Activated CD4-positive, alpha-beta T cell treated with anti-CD3 and anti-CD28 coated beads, Interleukin-2, amount 10 ng/mL, durations not matched to agents 24 days and 14 days (primary cell): ENCODE results near the gene COG4. TPM values are rescaled to one million over a fixed set of nuclear protein-coding genes. Genes with fewer than 3 reads are reported as not detected.

Experiments
- DNase-seq: peaks from one replicate; pipeline ENCODE4 v3.0.0; 2022
- H3K27ac Mint-ChIP-seq: one replicate; pipeline ENCODE4 v1.8.0; 2022; ENCODE audit warnings: mild to moderate bottlenecking, mixed read lengths
- H3K27me3 Mint-ChIP-seq: one replicate; pipeline ENCODE4 v1.8.0; 2022; ENCODE audit warnings: mixed read lengths
- H3K36me3 Mint-ChIP-seq: one replicate; pipeline ENCODE4 v1.8.0; 2022; ENCODE audit warnings: low read depth, mild to moderate bottlenecking, mixed read lengths
- H3K4me1 Mint-ChIP-seq: one replicate; pipeline ENCODE4 v1.8.0; 2021; ENCODE audit warnings: mixed read lengths
- H3K4me3 Mint-ChIP-seq: one replicate; pipeline ENCODE4 v1.8.0; 2022; ENCODE audit warnings: mild to moderate bottlenecking, moderate library complexity, mixed read lengths
- H3K9me3 Mint-ChIP-seq: one replicate; pipeline ENCODE4 v1.8.0; 2021; ENCODE audit warnings: mixed read lengths
- intact Hi-C: fragments of 100-400 bp; cut with micrococcal nuclease; formaldehyde crosslinking; loops from one replicate; pipeline ENCODE4 v1.15.1; 2023
- total RNA-seq: library from RNA; stranded (reverse); gene quantifications from 2 replicates; pipeline ENCODE4 v1.2.3, GENCODE V29; 2022

The COG4 gene
- total RNA-seq, 1 donor from 2014 or later: 38.3 TPM

GRCh38 chr16:70433458-70434103 lies 89.8 kb downstream of the COG4 start:
- Mint-ChIP-seq H3K27ac (peak overlapping the region; percentile 30), H3K4me1 (peaks cover 65% of the 10 kb centered on the region), H3K9me3 (no peaks in the 10 kb centered on the region), H3K4me3 (no peak overlapping the region), H3K36me3 (peaks cover 11% of the 10 kb centered on the region), H3K27me3 (no peaks in the 10 kb centered on the region)
- intact Hi-C loops: no loop called here
- DNase-seq: no peak

GRCh38 chr16:70432723-70433457 lies 90.5 kb downstream of the COG4 start:
- intact Hi-C loops: no loop called here
- H3K4me1 Mint-ChIP-seq: peaks cover 67% of the 10 kb centered on the region
- no peaks in the 10 kb centered on the region for H3K27me3 Mint-ChIP-seq
- peak overlapping the region; percentile 53 for H3K27ac Mint-ChIP-seq
- H3K9me3 Mint-ChIP-seq: no peaks in the 10 kb centered on the region
- H3K4me3 Mint-ChIP-seq: no peak overlapping the region
- peaks cover 7% of the 10 kb centered on the region for H3K36me3 Mint-ChIP-seq
- no peak for DNase-seq

- Mint-ChIP-seq H3K36me3 (peaks cover 11% of the 10 kb centered on the region), H3K9me3 (no peaks in the 10 kb centered on the region), H3K4me1 (peaks cover 65% of the 10 kb centered on the region), H3K27ac (peak overlapping the region; percentile 53), H3K27me3 (no peaks in the 10 kb centered on the region), H3K4me3 (no peak overlapping the region)
- intact Hi-C loops: no loop called here
- DNase-seq: no peak
Measured at GRCh38 chr16:70432356-70432722, 91.0 kb downstream of the COG4 start.

GRCh38 chr16:70430667-70431536 lies 92.5 kb downstream of the COG4 start:
- Mint-ChIP-seq H3K9me3 (no peaks in the 10 kb centered on the region), H3K4me1 (peaks cover 58% of the 10 kb centered on the region), H3K27me3 (no peaks in the 10 kb centered on the region), H3K27ac (peak overlapping the region; percentile 97), H3K4me3 (peak overlapping the region; percentile 66), H3K36me3 (peaks cover 11% of the 10 kb centered on the region)
- intact Hi-C loops: loop anchor here (2.0 kb wide), 2 partner anchors 46 to 50 kb away; no protein-coding TSS in a partner anchor
- DNase-seq: peak; percentile 84

Other genes starting within 250 kb of the COG4 start
- 115 and 117 TPM in 2 replicates for gene AARS1, start 234.0 kb downstream of the COG4 start, total RNA-seq
- gene DDX19B, start 224.4 kb downstream of the COG4 start, total RNA-seq: 29.4 and 30.4 TPM in 2 replicates
- gene DDX19A, start 176.7 kb downstream of the COG4 start, total RNA-seq: 73.0 and 73.3 TPM in 2 replicates
- 27.9 and 37.0 TPM in 2 replicates for gene ST3GAL2, start 84.5 kb downstream of the COG4 start, total RNA-seq
- 19.6 and 24.4 TPM in 2 replicates for gene FCSK, start 69.0 kb downstream of the COG4 start, total RNA-seq
- gene SF3B3, start 262 bp upstream of the COG4 start, total RNA-seq: 621 and 622 TPM in 2 replicates
- gene IL34, start 123.0 kb upstream of the COG4 start, total RNA-seq: 0.30 TPM in 1 of 2 replicates, not detected in the other
- gene MTSS2, start 162.5 kb upstream of the COG4 start, total RNA-seq: 2.6 and 3.7 TPM in 2 replicates